Measurements from ENCODE around the gene FBXO4.

DNA sequence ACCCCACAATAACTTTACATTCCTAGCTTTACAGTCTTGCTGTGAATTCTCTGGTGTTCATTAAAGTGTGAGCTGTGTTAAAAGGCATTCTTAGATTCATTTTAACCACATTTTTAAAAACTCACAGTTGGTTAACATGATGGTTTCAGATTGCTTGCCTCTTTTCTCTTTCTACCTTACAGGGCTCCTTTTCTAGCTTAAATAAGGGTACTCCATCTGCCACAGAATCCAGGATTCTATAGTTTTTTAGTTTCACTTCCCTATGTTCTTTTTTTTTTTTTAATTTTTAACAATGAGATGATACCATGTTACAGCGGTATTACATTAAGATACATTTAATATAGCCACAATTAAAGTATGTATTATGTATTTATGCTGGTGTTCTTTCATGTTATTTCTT is 3.9 kb upstream of the FBXO4 start:
- TF ChIP-seq CTCF (IDR thresholded peaks at IDR 0.05; ENCODE audit: poor library complexity) (no peak), EZH2 (IDR thresholded peaks at IDR 0.05; ENCODE audit: borderline replicate concordance) (no peak), EZH2phosphoT487 (IDR thresholded peaks at IDR 0.05; ENCODE audit: low read depth, severe bottlenecking, unreplicated experiment) (no peak)
